GM18951 (cell line): Measurements from ENCODE around the gene CASZ1.

Experiments used
- POLR2A ChIP-seq: IDR thresholded peaks from 4 replicates; pipeline ENCODE4 v1.6.1; 2011; ENCODE audit warnings: mild to moderate bottlenecking; ENCODE audit not compliant: insufficient read length, insufficient read depth; ENCODE audit errors: extremely low read depth
- in situ Hi-C: fragments of 300-500 bp; cut with MboI; formaldehyde crosslinking; loops from one replicate; pipeline ENCODE4 v1.12.0; 2022; ENCODE audit warnings: low sequenced_read_pairs, mixed read lengths, inconsistent platforms; ENCODE audit not compliant: unreplicated experiment

CASZ1 gene

GRCh38 chr1:10629816-10630571 is 166.5 kb downstream of the CASZ1 start:
- TF ChIP-seq POLR2A, result no peak
- in situ Hi-C loops, result no loop called here

GRCh38 chr1:10629091-10629815 is 167.2 kb downstream of the CASZ1 start:
- in situ Hi-C loops, result no loop called here
- TF ChIP-seq POLR2A, result no peak

GRCh38 chr1:10628685-10629084 is 167.8 kb downstream of the CASZ1 start:
- in situ Hi-C loops, result no loop called here
- TF ChIP-seq POLR2A, result no peak

- in situ Hi-C loops, result no loop called here
- no peak for TF ChIP-seq POLR2A
Observed at GRCh38 chr1:10626791-10627410, 169.5 kb downstream of the CASZ1 start.

GRCh38 chr1:10626131-10626731 is 170.2 kb downstream of the CASZ1 start:
- in situ Hi-C loops, result no loop called here
- no peak for TF ChIP-seq POLR2A

GRCh38 chr1:10625554-10625953 is 170.9 kb downstream of the CASZ1 start:
- in situ Hi-C loops, result no loop called here
- no peak for TF ChIP-seq POLR2A

- TF ChIP-seq POLR2A, result no peak
- in situ Hi-C loops, result no loop called here
Observed at GRCh38 chr1:10625076-10625475, 171.4 kb downstream of the CASZ1 start.

- in situ Hi-C loops, result no loop called here
Observed at GRCh38 chr1:10624256-10625050, 172.0 kb downstream of the CASZ1 start.

GRCh38 chr1:10623686-10624145 is 172.7 kb downstream of the CASZ1 start:
- in situ Hi-C loops, result no loop called here
- no peak for TF ChIP-seq POLR2A

More at GRCh38 chr1:10624256-10625050, 172.0 kb downstream of the CASZ1 start:
- no peak for TF ChIP-seq POLR2A

- in situ Hi-C loops, result no loop called here
Observed at GRCh38 chr1:10622910-10623685, 173.3 kb downstream of the CASZ1 start.

GRCh38 chr1:10621906-10622305 is 174.5 kb downstream of the CASZ1 start:
- TF ChIP-seq POLR2A, result no peak
- in situ Hi-C loops, result no loop called here

More at GRCh38 chr1:10622910-10623685, 173.3 kb downstream of the CASZ1 start:
- TF ChIP-seq POLR2A, result no peak

GRCh38 chr1:10620776-10621175 is 175.7 kb downstream of the CASZ1 start:
- in situ Hi-C loops, result no loop called here
- TF ChIP-seq POLR2A, result no peak
